ENCODE measurements around the gene OBSCN. TPM values are rescaled to one million over a fixed set of nuclear protein-coding genes. Genes with fewer than 3 reads are reported as not detected.

Gene OBSCN
- total RNA-seq, 1 donor from 2014 or later = 17.5 TPM

DNA sequence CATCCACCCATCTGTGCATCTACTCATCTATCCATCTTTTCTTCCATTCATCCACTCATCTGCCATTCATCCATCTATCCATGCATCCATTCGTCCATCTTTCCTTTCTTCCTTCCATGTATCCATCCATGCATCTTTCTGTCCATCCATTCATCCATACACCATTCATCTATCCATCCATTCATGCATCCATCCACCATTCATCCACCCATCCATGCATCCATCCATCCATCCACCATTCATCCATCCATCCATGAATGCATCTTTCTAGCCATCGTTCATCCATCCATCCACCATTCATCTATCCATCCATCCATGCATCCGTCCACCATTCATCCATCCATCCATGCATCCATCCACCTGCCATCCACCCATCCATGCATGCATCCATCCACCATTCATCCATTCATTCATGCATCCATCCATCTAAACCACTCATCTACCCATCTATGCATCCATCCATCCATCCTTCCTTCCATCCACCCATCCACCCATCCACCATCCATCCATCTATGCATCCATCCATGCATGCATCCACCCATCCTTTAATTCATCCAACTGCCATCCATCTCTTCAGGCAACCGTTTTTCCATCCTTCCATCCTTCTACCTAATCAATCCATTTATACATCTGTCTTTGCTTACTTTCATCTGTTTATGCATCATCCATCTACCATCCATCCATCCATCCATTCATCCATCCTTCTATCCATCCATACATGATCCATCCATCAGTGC is 111.7 kb downstream of the OBSCN start:
- Histone ChIP-seq H3K36me3 (ENCODE audit: insufficient read depth, low read length) (no peaks in the 10 kb centered on the region), H3K9me3 (ENCODE audit: insufficient read depth, low read depth, low read length) (peaks cover 7% of the 10 kb centered on the region), H3K9ac (ENCODE audit: low read length) (no peak overlapping the region), H3K27me3 (ENCODE audit: insufficient read depth, low read length) (no peaks in the 10 kb centered on the region), H3K4me2 (ENCODE audit: low read length) (no peak overlapping the region), H2AFZ (ENCODE audit: low read depth, low read length) (no peak overlapping the region), H3K4me1 (ENCODE audit: insufficient read depth, low read length) (no peaks in the 10 kb centered on the region), H3K27ac (ENCODE audit: low read depth, low read length) (no peak overlapping the region), H3K4me3 (ENCODE audit: insufficient read depth, low read depth, low read length) (no peak overlapping the region), H4K20me1 (ENCODE audit: insufficient read depth, low read length) (no peaks in the 10 kb centered on the region), H3K79me2 (ENCODE audit: insufficient read depth, low read length) (no peaks in the 10 kb centered on the region)
- no peak overlapping the region for H3K27ac Mint-ChIP-seq (ENCODE audit: unreplicated experiment)
- DNase-seq (ENCODE audit: low read depth) (no peak), FAIRE-seq (no peak)
- H3K4me3 Mint-ChIP-seq (ENCODE audit: unreplicated experiment) = no peak overlapping the region
- H3K9me3 Mint-ChIP-seq (ENCODE audit: unreplicated experiment) = no peaks in the 10 kb centered on the region
- peaks cover 5% of the 10 kb centered on the region for H3K4me1 Mint-ChIP-seq (ENCODE audit: low read depth, unreplicated experiment)
- TF ChIP-seq EZH2 (IDR thresholded peaks at IDR 0.05; ENCODE audit: insufficient read depth, low read length) = no peak
- TF ChIP-seq, protein P1, sequence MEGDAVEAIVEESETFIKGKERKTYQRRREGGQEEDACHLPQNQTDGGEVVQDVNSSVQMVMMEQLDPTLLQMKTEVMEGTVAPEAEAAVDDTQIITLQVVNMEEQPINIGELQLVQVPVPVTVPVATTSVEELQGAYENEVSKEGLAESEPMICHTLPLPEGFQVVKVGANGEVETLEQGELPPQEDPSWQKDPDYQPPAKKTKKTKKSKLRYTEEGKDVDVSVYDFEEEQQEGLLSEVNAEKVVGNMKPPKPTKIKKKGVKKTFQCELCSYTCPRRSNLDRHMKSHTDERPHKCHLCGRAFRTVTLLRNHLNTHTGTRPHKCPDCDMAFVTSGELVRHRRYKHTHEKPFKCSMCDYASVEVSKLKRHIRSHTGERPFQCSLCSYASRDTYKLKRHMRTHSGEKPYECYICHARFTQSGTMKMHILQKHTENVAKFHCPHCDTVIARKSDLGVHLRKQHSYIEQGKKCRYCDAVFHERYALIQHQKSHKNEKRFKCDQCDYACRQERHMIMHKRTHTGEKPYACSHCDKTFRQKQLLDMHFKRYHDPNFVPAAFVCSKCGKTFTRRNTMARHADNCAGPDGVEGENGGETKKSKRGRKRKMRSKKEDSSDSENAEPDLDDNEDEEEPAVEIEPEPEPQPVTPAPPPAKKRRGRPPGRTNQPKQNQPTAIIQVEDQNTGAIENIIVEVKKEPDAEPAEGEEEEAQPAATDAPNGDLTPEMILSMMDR (IDR thresholded peaks at IDR 0.05; ENCODE audit: insufficient read depth, low read depth, low read length) = no peak
- H3K36me3 Mint-ChIP-seq (ENCODE audit: low read depth, unreplicated experiment) = peaks cover 5% of the 10 kb centered on the region
- no peaks in the 10 kb centered on the region for H3K27me3 Mint-ChIP-seq (ENCODE audit: low read depth, unreplicated experiment)

DNA sequence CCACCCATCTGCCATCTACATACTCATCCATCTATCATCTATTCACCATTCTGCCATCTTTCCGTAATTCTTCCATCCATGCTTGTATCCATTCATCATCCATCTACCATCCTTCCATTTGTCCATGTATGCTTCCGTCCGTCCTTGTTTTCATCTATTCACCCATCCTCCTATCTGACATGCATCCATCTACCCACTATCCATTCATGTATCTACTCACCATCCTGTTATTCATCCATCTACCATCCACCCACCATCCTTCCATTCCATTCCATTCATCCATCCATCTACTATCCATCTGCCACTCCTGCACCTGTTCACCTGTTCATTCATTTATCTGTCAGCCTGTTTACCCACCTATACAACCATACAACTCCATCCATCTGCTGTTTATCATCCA is 112.5 kb downstream of the OBSCN start:
- H3K9me3 Mint-ChIP-seq (ENCODE audit: unreplicated experiment) = no peaks in the 10 kb centered on the region

More for the DNA sequence above, 112.5 kb downstream of the OBSCN start:
- Histone ChIP-seq H3K9me3 (ENCODE audit: insufficient read depth, low read depth, low read length) (peaks cover 10% of the 10 kb centered on the region), H3K4me2 (ENCODE audit: low read length) (no peak overlapping the region), H3K9ac (ENCODE audit: low read length) (no peak overlapping the region), H3K4me3 (ENCODE audit: insufficient read depth, low read depth, low read length) (no peak overlapping the region), H2AFZ (ENCODE audit: low read depth, low read length) (no peak overlapping the region), H4K20me1 (ENCODE audit: insufficient read depth, low read length) (no peaks in the 10 kb centered on the region), H3K27me3 (ENCODE audit: insufficient read depth, low read length) (no peaks in the 10 kb centered on the region), H3K27ac (ENCODE audit: low read depth, low read length) (no peak overlapping the region), H3K79me2 (ENCODE audit: insufficient read depth, low read length) (no peaks in the 10 kb centered on the region), H3K4me1 (ENCODE audit: insufficient read depth, low read length) (no peaks in the 10 kb centered on the region), H3K36me3 (ENCODE audit: insufficient read depth, low read length) (no peaks in the 10 kb centered on the region)
- no peak for FAIRE-seq
- H3K27ac Mint-ChIP-seq (ENCODE audit: unreplicated experiment) = no peak overlapping the region
- DNase-seq (ENCODE audit: low read depth) = no peak
- no peaks in the 10 kb centered on the region for H3K4me1 Mint-ChIP-seq (ENCODE audit: low read depth, unreplicated experiment)
- no peak overlapping the region for H3K4me3 Mint-ChIP-seq (ENCODE audit: unreplicated experiment)
- peaks cover 5% of the 10 kb centered on the region for H3K36me3 Mint-ChIP-seq (ENCODE audit: low read depth, unreplicated experiment)
- no peak for TF ChIP-seq EZH2 (IDR thresholded peaks at IDR 0.05; ENCODE audit: insufficient read depth, low read length)
- TF ChIP-seq, protein P1 (IDR thresholded peaks at IDR 0.05; ENCODE audit: insufficient read depth, low read depth, low read length) = no peak
- no peaks in the 10 kb centered on the region for H3K27me3 Mint-ChIP-seq (ENCODE audit: low read depth, unreplicated experiment)
